ENCODE results near the gene FBN3.

FBN3 gene

DNA sequence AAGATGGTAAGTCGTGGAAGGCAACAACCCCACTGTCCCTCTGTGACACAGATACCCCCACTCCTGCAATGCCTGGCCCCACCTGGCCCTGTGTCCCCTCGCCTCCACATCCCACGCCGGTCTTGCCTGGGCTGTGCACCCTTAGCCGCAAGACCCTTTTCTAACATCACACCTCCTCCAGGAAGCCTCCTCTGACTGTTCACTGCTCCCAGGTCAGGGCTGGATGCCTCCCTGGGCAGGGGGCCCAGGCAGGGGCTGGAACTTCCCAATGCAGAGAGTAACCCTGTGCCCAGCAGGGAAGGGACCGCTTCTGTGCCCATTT is 1.3 kb downstream of the FBN3 start:
- no peak for FAIRE-seq

DNA sequence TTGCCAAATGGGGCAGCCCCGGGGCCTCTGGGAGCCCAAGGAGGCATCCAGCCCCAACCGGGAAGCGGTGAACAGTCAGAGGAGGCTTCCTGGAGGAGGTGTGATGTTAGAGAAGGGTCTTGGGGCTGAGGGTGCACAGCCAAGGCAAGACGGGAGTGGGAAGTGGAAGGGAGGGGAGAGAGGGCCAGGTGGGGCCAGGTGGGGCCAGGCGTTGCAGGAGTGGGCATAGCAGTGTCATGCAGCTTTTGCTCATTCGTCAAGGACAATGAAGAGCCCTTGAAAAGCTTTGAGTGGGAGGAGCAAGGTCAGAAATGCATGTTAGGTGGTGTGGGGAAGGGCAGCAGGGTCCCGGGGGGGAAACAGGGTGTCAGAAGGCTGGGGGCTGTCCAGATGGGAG is 1.8 kb downstream of the FBN3 start:
- FAIRE-seq = no peak

DNA sequence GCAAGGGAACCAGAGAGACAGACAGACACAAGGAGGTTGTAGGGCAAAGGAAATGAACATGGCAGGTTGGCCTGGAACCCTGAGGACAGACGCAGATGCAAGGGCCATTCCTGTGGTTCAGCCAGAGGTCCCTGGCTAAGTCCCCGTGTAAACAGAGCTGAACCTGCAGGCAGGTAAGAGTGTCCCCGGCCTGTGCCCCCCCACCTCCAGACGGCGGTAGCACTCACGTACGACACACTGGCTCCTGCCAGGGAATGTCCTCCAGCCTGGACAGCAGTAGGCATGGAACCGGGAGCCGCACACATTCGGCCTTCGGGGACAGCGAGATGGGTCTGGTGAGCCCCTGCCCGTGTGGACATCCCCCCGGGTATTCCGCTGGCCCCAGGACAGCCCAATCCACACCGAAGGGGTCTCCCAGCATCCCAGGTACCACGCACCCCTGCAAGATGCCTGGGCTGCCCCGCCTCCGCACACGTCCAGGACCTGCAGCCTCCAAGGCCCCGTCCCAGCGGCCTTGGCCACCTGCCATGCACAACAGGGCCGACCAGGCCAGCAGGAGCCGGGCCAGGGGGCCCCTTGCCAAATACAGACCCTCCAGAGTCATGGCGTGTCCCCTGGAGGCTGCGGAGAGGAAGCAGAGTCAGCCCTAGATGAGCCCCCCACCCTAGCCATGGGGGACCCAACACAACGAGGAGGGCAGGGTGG is 2.4 kb downstream of the FBN3 start:
- FAIRE-seq = no peak

DNA sequence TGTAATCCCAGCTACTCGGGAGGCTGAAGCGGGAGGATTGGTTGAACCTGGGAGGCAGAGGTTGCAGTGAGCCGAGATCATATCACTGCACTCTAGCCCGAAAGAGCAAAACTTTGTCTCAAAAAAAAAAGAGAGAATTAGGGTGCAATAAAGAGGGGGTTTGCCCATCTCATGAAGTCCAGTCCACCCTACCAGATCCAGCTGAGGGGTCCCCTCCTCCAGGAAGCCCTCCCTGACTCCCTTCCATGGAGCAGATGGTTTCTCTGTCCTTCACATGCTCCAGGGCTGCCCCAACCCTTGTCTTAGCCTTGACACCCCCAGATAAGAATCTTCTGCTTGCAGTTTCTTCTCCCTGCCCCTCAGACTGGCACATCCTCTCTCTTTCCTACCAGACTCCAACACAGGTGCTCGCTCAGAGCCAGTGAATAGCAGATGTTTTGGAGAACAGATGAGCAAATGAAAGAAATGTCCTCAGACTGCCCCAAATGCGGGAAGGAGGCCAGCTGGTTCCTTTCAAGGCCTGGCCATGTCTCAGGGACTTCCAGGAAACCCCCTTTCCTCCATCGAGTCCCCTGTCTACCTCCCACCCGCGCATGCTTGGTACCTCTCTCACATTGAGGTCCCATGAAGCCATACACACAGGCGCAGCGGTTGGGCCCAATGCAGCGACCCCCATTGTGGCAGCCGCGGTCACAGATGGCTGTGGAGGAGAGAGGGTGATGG is 5.0 kb downstream of the FBN3 start:
- no peak for FAIRE-seq

DNA sequence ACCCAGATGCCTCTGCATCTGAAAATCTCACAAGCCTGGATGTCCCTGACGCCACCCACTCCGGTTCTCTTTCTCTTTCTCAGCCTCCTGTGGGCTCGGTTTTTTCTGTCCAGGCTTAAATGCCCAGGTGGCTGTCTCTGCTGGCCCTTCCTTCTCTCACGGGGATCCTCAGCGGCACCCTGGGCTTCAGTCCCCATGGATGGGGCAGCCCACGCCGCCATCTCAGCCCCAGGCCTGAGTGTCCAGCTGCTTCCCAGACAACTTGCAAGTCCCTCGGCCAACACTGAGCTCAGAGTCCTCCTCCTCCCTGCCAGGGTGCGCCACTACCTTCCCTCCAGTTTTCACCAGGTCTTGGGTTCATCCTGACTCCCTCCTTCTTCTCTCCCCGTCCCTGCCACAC is 6.4 kb downstream of the FBN3 start:
- no peak for FAIRE-seq

DNA sequence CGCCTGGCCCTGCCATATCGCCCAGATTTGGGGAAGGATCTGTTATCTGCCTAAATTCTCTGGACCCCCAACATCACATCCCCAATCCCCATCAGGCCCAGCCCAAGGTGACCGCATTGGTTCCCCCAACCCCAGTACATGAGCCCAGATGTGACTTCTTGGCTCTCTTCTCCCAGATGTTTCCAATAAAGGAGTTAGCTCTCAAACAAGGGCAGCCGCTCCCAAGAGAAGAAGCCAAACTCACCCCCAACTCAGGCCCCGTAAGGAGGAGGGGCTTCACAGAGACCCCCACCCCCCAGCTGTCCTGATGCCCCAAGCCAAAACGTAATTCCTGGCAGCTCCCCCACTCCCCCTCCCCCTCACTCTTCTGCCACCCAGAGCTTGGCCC is 6.9 kb downstream of the FBN3 start:
- FAIRE-seq = no peak

DNA sequence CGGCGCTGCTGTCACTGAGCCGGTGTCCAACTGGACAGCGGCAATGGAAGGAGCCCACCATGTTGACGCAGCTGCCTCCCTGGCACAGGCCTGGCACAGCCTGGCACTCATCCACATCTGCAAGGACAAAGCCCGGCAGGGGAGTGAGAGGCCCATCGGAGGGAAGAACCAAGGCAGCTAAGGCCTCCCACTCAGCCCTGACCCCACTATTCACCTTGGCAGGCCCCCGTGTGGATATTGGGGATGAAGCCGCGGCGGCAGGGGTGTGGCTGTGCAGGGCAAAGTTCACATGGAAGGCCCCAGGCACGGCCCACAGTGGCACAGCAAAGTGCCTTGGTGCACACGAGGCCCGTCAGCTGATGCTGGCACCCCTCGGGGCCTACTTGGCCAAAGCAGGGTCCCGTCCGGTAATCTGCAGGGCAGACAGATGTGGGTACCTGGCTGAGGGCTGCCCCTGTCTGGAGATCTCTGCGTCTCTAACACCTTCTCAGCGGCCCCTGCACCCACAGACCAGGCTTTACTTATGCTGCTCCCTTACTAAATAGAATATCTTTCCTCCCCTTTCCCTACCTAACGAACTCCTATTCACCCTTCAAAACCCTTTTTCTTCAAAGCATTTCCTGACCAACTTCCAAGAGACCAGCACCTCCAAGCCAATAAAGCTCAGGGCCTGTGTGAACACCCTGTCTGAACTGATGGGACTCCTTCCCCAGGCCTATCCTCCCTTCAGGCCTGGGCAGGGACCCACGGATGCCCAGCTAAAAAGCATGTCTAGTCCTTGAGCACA is 7.5 kb downstream of the FBN3 start:
- no peak for FAIRE-seq

DNA sequence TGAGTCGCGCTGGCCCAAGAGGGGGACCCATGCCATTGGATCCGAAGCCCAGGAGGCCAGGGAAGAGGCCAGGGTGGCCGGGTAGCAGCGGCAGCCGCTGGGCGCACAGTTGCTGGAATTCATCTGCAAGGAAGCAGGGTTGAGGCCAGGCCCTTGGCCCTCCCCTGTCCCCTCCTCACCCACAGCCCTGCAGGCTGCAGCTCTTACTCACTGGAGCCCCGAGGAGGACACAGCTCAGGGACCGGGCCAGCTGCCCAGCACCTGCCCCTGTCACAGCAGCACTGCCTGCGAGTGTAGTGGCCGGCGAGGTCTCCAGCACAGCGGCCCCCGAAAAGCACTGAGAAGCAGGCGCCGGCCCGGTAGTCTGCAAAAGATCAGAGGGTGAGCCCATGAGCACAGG is 11.2 kb downstream of the FBN3 start:
- no peak for FAIRE-seq

DNA sequence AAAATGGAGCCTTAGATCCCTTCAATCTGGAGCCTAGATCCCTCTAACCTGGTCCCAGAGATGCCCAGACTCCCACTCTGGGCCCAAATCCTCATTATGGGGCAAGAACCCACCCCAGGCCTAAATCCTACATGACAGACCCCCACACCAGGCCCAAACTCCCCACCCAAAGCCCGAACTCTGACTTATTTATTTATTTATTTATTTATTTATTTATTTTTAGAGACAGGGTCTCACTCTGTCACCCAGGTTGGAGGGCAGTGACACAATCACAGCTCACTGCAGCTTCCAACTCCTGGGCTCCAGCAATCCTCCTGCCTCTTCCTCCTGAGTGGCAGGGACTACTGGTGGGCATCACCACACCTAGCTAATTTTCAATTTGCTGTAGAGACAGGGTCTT is 12.0 kb downstream of the FBN3 start:
- FAIRE-seq = no peak

DNA sequence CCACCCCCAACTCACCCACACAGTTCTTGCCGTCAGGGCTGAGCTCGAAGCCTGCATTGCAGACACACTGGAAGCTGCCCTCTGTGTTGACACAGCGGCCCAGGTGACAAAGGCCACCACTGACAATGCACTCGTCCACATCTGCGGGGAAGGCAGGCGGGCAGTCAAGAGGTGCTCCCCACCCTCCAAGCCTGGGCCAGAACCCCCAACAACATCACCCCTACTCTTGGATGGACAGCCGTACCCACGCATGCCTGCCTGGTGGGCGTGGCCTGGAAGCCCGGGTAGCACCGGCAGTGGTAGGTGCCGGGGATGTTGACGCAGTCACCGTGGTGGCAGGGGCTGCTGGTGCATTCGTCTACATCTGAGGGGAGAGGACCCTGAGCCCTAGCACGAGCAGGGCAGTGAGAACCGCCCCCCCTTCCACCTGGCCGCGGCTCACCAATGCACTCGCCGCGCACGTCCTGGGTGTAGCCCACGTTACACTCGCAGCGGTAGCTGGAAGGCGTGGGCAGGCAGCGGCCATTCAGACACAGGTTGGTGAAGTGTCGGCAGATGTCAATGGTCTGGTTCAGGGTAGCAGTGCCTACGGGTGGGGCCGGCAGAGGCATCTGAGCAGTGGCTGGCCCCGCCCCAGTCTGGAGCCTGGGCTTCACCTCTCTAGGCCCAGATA is 13.3 kb downstream of the FBN3 start:
- no peak for FAIRE-seq

DNA sequence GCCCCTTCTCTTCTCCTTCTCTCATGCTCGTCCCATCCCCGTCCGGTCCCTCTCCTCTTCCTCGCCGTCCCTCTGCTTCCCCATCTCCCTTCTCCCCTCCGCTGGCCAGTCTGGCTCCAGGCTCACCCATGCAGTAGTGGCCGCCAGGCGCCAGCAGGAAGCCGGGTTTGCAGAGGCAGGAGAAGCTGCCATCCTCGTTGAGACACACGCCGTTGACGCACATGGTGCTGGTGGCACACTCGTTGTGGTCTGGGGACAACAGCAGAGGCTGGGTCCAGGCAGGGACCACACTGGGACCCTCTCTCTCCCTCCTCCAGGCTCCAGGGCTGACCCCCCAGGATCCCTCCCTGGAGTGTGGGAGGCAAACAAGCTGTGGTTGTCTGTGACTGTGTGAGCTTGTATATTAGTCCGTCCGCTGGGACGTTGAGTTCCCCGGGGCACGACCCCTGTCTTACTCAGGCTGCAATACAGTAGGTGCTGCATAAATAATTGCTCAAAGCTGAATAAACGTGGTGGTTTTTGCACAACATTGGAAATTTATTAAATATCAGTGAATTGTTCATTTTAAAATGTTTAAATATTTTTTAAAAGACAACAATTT is 16.4 kb downstream of the FBN3 start:
- FAIRE-seq = no peak

DNA sequence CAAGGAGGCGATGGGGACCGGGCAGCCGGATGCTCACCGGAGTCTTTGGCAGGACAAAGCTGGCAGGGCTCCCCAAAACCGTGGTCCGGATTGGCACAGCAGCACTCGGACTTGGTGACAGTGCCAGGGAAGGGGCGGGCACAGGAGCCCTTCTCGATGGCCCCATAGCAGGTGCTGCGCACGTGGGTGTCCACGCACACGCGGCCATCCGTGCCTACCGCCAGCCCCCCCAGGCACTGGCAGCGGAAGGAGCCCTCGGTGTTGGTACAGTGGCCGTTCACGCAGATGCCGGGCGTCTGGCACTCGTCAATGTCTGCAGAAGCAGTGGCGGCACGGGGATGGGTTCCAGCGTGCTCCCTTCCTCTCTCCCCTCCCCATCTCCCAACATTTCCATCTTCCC is 17.9 kb downstream of the FBN3 start:
- FAIRE-seq = no peak

DNA sequence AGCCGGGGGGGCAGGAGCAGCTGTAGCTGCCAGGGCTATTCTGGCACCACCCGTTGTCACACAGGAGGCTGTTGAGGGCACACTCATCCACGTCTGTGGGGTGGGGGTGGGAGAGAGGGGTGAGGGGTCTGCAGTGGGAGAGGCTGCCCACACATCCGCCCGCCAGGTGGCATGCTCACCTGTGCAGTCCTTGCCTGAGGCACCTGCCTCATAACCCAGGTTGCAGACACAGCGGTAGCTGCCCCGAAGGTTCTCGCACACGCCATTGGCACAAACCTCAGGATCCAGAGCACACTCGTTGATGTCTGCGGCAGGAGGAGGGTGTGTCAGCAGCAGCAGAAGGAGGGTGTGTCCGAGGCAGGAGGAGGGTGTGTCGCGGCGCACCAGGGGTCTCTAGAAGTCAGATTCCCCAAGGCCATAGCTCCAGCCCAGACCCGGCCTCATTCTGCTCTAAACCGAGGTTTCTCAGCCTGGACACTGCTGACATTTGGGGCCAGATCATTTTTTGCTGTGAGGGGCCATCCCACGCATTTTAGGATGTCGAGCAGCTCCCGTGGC is 20.3 kb downstream of the FBN3 start:
- FAIRE-seq = no peak

DNA sequence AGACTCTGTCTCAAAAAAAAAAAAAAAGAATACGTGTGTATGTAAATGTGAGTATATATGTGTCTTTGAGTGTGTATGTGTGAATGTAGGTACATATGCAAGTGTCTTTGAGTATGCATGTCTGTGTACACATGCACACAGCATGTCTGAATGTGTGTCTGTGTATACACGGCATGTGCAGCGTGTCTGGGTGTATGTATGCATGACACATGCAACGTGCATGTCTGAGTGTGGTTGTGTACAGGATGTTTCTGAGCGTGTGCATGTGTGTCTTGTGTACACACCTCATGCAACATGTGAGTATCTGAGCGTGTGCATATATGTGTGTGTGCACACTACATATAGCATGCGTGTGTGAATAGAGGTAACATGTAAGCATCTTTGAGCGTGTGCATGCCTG is 20.8 kb downstream of the FBN3 start:
- no peak for FAIRE-seq

DNA sequence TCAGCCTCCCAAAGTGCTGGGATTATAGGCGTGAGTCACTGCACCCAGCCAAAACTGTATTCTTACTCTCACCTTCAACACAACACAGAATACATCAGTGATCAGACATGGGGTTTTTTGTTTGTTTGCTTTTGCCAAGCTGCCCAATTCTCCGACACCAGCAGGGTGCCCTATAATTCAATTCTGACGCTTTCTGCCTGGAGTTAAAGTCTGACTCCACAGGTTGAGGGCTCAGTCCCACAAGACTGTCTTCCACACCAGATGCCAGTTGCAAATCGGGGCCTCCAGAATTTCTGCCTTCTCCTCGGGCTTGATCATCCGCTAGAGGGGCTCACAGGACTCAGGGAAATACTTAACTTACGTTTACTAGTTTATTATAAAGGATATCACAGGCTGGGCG is 22.1 kb downstream of the FBN3 start:
- FAIRE-seq = no peak

DNA sequence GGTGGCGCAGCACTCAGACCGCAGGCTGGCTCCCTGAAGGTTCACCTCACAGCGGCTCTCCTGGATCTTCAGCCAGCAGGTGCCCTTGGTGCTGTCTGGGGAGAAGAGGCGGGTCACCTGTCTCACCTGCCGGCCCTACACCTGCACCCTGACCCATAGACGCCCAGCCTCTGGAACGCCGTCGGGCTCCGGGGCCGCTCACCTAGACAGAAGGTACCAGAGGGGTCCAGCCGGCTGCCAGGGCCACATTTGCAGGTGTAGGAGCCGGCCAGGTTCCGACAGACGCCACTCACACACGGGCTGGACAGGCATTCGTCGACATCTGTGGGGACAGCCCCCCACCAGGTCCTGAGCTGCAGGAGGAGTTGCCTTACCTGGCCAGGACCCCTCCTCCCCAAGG is 22.9 kb downstream of the FBN3 start:
- FAIRE-seq = no peak

DNA sequence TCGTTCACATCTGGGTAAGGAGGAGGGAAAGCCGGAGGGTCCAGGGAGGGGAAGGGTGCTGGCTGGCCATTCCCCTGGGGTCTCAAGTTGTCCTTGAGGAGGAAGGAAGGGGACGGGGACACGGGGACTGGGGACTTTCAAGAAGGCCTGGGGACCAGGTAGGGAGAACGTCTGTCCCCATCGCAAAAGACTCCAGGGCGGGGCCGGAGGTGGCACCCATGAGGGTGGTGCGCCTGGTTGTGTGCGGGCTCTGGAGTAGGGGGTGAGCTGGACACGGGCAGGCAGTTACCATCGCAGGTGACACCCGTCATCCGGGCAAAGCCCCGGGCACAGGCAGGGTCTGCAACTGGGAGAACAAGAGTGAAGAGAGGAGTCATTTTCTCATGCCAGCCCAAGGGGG is 23.4 kb downstream of the FBN3 start:
- FAIRE-seq = no peak

DNA sequence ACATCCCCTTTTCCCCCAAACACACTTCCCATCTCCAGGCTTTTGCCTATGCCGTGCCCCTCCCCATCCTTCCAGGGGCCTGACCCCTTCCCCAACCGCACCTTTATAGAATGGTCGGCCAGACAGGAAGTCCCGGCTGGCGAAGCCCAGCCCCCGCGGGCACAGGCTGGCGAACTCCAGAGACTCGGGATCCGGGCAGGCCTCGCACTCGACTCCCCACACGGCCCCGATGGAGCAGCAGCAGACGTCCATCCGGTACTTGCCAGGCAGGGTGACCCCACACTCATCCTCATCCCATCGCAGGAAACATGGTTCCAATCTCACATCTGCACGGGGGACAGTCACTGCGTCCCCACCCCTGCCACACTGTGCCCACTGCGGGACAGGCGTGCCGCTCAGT is 25.7 kb downstream of the FBN3 start:
- FAIRE-seq = no peak

DNA sequence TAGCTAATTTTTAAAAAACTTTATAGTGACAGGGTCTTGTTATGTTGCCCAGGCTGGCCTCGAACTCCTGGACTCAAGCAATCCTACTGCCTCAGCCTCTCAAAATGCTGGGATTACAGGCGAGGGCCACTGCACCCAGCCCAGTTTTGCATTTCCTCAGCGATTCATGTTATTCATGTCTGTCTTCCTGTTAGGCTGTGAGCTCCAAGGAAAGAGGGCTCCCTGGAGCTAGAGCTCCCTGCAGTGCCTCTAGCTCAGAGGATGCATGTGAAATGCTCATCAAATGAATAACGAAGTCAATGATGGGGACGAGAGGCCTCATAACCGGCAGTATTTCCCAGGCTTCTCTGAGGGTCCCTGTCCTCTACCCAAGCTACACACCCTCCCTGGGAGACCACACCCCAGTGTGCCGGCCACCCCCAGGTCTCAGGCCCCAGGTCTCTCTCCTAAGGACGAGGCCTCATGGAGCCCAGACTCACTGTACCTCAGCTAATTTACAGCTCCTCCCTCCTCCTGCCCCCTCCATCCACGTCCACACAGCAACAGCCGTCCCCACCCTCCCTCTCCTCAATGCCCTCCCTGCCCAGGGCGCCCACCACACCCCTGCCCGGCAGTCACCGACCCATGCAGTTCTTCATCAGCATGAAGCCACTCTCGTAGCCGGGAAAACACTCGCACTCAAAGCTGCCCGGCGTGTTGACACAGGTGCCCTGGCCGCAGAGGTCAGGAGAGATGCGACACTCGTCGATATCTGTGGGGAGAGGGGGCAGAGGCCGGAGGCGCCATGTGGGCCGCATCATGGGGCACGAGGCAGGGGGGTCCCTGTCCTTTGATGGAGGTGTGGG is 28.5 kb downstream of the FBN3 start:
- FAIRE-seq = no peak

DNA sequence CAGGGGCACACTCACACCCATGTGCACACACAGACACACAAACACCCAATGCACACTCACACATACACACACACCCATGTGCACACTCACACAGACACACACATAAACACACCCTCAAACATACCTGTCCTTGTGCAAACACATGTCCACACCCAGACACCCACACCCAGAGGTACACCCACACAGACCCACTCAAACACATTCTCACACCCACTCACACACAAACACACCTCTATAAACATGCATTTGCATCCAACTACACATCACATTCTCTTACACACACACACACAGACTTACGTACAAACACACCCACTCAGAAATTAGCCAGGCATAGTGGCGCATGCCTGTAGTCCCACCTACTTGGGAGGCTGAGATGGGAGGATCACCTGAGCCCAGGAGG is 31.4 kb downstream of the FBN3 start:
- FAIRE-seq = no peak

DNA sequence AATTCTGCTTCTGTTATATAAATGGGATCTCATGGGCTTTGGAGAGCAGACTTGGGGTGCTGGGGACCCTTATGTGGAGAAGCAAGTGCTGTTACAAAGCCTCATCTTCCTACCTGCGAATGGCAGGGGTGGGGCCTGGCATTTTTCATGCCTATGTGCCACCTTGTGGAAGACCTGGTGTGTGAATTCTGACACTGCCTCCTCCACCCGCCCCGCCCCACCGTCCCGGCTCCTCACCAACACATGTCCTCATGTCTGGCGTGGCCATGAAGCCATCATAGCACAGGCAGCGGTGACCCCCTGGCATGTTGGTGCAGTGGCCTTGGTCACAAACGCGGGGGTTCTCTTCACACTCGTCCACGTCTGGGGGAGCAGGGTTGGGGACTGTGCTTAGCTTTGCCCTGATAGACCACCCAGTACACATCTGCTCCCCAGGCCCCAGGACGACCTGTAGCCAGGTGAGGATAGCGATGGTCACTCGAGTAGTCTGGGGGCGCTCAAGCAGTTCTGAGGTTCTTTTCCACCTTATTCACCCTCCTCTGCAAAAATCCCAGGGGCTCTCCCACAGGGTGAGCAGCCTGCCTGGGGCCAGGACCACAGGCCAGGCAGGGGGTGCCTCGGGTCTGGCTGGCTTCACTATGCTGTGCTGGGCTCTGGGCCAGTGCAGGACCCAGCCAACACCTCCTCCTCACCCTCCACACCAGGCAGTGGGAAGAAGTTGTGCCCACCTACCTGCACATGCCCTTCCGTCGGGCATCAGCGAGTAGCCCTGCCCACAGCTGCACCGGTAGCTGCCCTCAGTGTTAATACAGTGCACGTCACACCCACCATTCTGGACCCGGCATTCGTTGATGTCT is 32.7 kb downstream of the FBN3 start:
- no peak for FAIRE-seq
